K562 (cell line): Measurements from ENCODE around the gene GZF1. TPM values are rescaled to one million over a fixed set of nuclear protein-coding genes. Genes with fewer than 3 reads are reported as not detected.

Experiments used
- CREB1 ChIP-seq, 2 experiments: sonication (generic) in 1 of 2; formaldehyde crosslinking in 1 of 2; IDR thresholded peaks; 2 replicates each; pipeline versions ENCODE4 v1.6.1 to v1.8.0; 2012 to 2022; ENCODE audit warnings: inconsistent platforms in 1 of 2, mild to moderate bottlenecking in 1 of 2, missing genetic modification reagents in 1 of 2, moderate library complexity in 1 of 2
- DPF2 ChIP-seq: fragments of 450-650 bp; IDR thresholded peaks from 2 replicates; pipeline ENCODE4 v1.6.1; 2016
- ELF2 ChIP-seq: fragments of 250-450 bp; sonication (Bioruptor Pico); IDR thresholded peaks from 2 replicates; pipeline ENCODE4 v1.5.0; 2021; ENCODE audit warnings: mild to moderate bottlenecking
- HINFP ChIP-seq: fragments of 450-650 bp; conservative IDR thresholded peaks from 2 replicates; pipeline ENCODE4 v1.6.1; 2016; ENCODE audit warnings: missing genetic modification characterization, low read depth, mild to moderate bottlenecking, control low read depth, missing compliant biosample characterization
- HSF4 ChIP-seq: fragments of 250-450 bp; sonication (Bioruptor Pico); IDR thresholded peaks from 2 replicates; pipeline ENCODE4 v2.1.2; 2022; ENCODE audit warnings: mild to moderate bottlenecking, moderate library complexity, borderline replicate concordance
- KAT2B ChIP-seq: IDR thresholded peaks from one replicate; pipeline ENCODE4 v1.6.1; 2012; ENCODE audit warnings: low read depth, mild to moderate bottlenecking, control low read depth, inconsistent platforms, low read length, moderate library complexity
- MBD1 ChIP-seq: fragments of 250-450 bp; sonication (Bioruptor Pico); IDR thresholded peaks from 2 replicates; pipeline ENCODE4 v1.8.0; 2022; ENCODE audit warnings: inconsistent platforms
- MTA3 ChIP-seq: fragments of 450-650 bp; formaldehyde crosslinking; IDR thresholded peaks from 2 replicates; pipeline ENCODE4 v1.6.1; 2017; ENCODE audit warnings: mild to moderate bottlenecking, borderline replicate concordance
- NCOA6 ChIP-seq: fragments of 450-650 bp; IDR thresholded peaks from 2 replicates; pipeline ENCODE4 v1.6.1; 2017; ENCODE audit warnings: mild to moderate bottlenecking
- NR2C2 ChIP-seq, 2 experiments: fragments of 200-800 bp in 1 of 2; sonication (Bioruptor generic) in 1 of 2; sonication (generic) in 1 of 2; formaldehyde crosslinking in 1 of 2; IDR thresholded peaks; 2 replicates each; pipeline versions ENCODE4 v1.6.1 to v1.8.0; 2016 to 2022; ENCODE audit warnings: mild to moderate bottlenecking in 1 of 2, missing compliant biosample characterization in 1 of 2, missing genetic modification characterization in 1 of 2, missing genetic modification reagents in 1 of 2
- RFX7 ChIP-seq: fragments of 250-450 bp; sonication (Bioruptor Pico); IDR thresholded peaks from 2 replicates; pipeline ENCODE4 v1.5.1; 2021; ENCODE audit warnings: mild to moderate bottlenecking
- SIX5 ChIP-seq, 2 experiments: IDR thresholded peaks; 2 replicates each; pipeline ENCODE4 v1.6.1; 2011; ENCODE audit warnings: low read length in 2 of 2, borderline replicate concordance in 1 of 2, low read depth in 1 of 2, mild to moderate bottlenecking in 1 of 2, moderate library complexity in 1 of 2; ENCODE audit not compliant: insufficient read depth in 1 of 2
- TFE3 ChIP-seq: fragments of 450-650 bp; formaldehyde crosslinking; IDR thresholded peaks from 2 replicates; pipeline ENCODE4 v1.4.0; 2020; ENCODE audit warnings: mild to moderate bottlenecking, mixed read lengths
- ZBTB5 ChIP-seq: fragments of 450-650 bp; IDR thresholded peaks from 2 replicates; pipeline ENCODE4 v1.6.1; 2017; ENCODE audit warnings: antibody characterized with exemption
- ZNF436 ChIP-seq: fragments of 250-450, 450-650 bp; sonication (Bioruptor Pico); formaldehyde crosslinking; IDR thresholded peaks from 2 replicates; pipeline ENCODE4 v1.7.0; 2020; ENCODE audit warnings: mild to moderate bottlenecking
- ZNF511 ChIP-seq: sonication (generic); formaldehyde crosslinking; IDR thresholded peaks from 2 replicates; pipeline ENCODE4 v1.8.0; 2022; ENCODE audit warnings: mild to moderate bottlenecking, missing genetic modification reagents
- ZNF696 ChIP-seq: fragments of 250-450 bp; sonication (Bioruptor Pico); conservative IDR thresholded peaks from 2 replicates; pipeline ENCODE4 v1.4.0; 2020; ENCODE audit warnings: mild to moderate bottlenecking, moderate library complexity
- polyA plus RNA-seq, 8 experiments: library from polyadenylated mRNA; depleted of rRNA in 4 of 8; stranded (reverse) in 5 of 8; unstranded in 3 of 8; fragments of >200 nt; fragmentation: Nextera tagmentation in 2 of 8; fragmentation: Illumina TruSeq in 1 of 8; extraction: Ambion mirVana in 2 of 8; extraction: Trizol in 1 of 8; gene quantifications; 2 replicates each; pipeline versions ENCODE4 v1.2.1 to v1.2.3, GENCODE V29; 2011 to 2014; ENCODE audit warnings: inconsistent platforms in 1 of 8, missing spikeins in 1 of 8
- total RNA-seq, 7 experiments: library from RNA; depleted of rRNA in 6 of 7; stranded (reverse); fragments of >200 nt in 6 of 7; fragmentation: Illumina TruSeq in 2 of 7; extraction: Trizol in 2 of 7; gene quantifications; 2 replicates each; pipeline versions ENCODE4 v1.2.1 to v1.2.3, GENCODE V29; 2011 to 2021; ENCODE audit warnings: low replicate concordance in 1 of 7

GZF1 gene
- total and polyA plus RNA-seq, 9 of the 15 experiments (the other 6 are each of a cell fraction or from before 2014, with no cell fraction given) = 1.2 to 15.7 (median 7.4) TPM

GRCh38 chr20:23357767-23358562 is 4.0 kb upstream of the GZF1 start (continued):
- TF ChIP-seq HINFP (tag) (no peak), KAT2B (no peak), DPF2 (no peak), ZNF696 (no peak), CREB1 (IDR thresholded peaks at IDR 0.05) (peak; percentile 97), CREB1 (CRISPR knock-in tag; IDR thresholded peaks at IDR 0.05) (peak; percentile 97), RFX7 (no peak), ELF2 (CRISPR knock-in tag) (no peak), ZNF436 (CRISPR knock-in tag) (no peak), MBD1 (CRISPR knock-in tag) (no peak), NCOA6 (no peak), SIX5 (IDR thresholded peaks at IDR 0.05; ENCODE audit: borderline replicate concordance in 1 of 2, insufficient read depth in 1 of 2, low read depth in 1 of 2, low read length in 2 of 2) (no peak), NR2C2 (CRISPR knock-in tag; IDR thresholded peaks at IDR 0.05) (no peak), NR2C2 (tag; IDR thresholded peaks at IDR 0.05) (peak; percentile 75), MTA3 (peak; percentile 63; the same call in 1 of the 2 replicates), ZNF511 (CRISPR knock-in tag) (no peak), HSF4 (CRISPR knock-in tag) (no peak), TFE3 (peak; percentile 99), ZBTB5 (no peak)
